Pancreas (tissue), 10 donors: Measurements from ENCODE around the gene MTTP. TPM values are rescaled to one million over a fixed set of nuclear protein-coding genes. Genes with fewer than 3 reads are reported as not detected.

Experiments
- ATAC-seq, 4 donors: fragments of 200-7000 bp; cut with Tn5 transposase; one replicate each; pipeline versions ENCODE4 v1.8.0 to v1.9.1; 2020; ENCODE audit warnings: mild to moderate bottlenecking in 4 of 4, moderate library complexity in 4 of 4
- DNase-seq, 6 donors: peaks; one replicate each; pipeline ENCODE4 v3.0.0-alpha.2; 2020
- FAIRE-seq: peaks from 2 replicates; lab custom pipeline; 2012; peaks lifted over from hg19 to GRCh38; lab: Jason Lieb, UNC
- H3K27ac ChIP-seq, 4 donors: fragments of 200-600 bp; sonication (generic); 1 replicate in 3 of 4; 2 replicates in 1 of 4; pipeline versions ENCODE4 v1.5.0 to v1.8.0; 2020
- H3K27me3 ChIP-seq, 4 donors: fragments of 200-600 bp; one replicate each; pipeline ENCODE4 v1.8.0; 2021
- H3K36me3 ChIP-seq, 3 donors: fragments of 200-600 bp; sonication (generic) in 1 of 3; one replicate each; pipeline versions ENCODE4 v1.5.0 to v1.8.0; 2020 to 2021
- H3K4me1 ChIP-seq, 3 donors: fragments of 200-600 bp; one replicate each; pipeline ENCODE4 v1.8.0; 2021
- H3K4me3 ChIP-seq, 4 donors: fragments of 200-600 bp; sonication (generic) in 2 of 4; one replicate each; pipeline versions ENCODE4 v1.5.0 to v1.8.0; 2020 to 2021
- H3K9me3 ChIP-seq, 4 donors: fragments of 200-600 bp; one replicate each; pipeline ENCODE4 v1.8.0; 2021
- CTCF ChIP-seq, 4 donors: fragments of 200-600 bp; sonication (generic) in 3 of 4; IDR thresholded peaks; one replicate each; pipeline versions ENCODE4 v1.5.0 to v1.8.0; 2021; ENCODE audit warnings: antibody characterized with exemption in 4 of 4
- WGBS, 2 donors: extraction: QIAGEN DNeasy Blood & Tissue Kit; methylation state at CpG; one replicate each; pipeline ENCODE4 v1.1.7; 2013; 5-methylcytosine and 5-hydroxymethylcytosine counted together
- intact Hi-C, 3 donors: fragments of 100-400 bp; cut with DNase I; formaldehyde crosslinking; loops; one replicate each; pipeline versions ENCODE4 v1.11.1 to v1.14.2; 2022
- polyA plus RNA-seq, 2 donors: library from polyadenylated mRNA; stranded (reverse); fragments of 200-250 nt; gene quantifications; one replicate each; pipeline ENCODE4 v1.2.3, GENCODE V29; 2013
- total RNA-seq, 6 donors: library from RNA; stranded (reverse); fragmentation: NEBNext Ultra II Directional in 4 of 6; extraction: Animal tissue kit (Norgen Biotek cat#: 25700) in 4 of 6; gene quantifications; one replicate each; pipeline versions ENCODE4 v1.2.1 to v1.2.4, GENCODE V29; 2021 to 2023
- donor health status: healthy with polysubstance abuse.
- donor health status: DM: no; HTN: no; CAD: no; lungs with moderate emphysema.
- donor health status: DM: no; HTN: no; CAD: no.
- donor health status: control.
- donor health status: control.
- donor health status: Bipolar disorder and iron deficiency.
- donor health status: DM: yes; HTN: yes; CAD: no.
- donor health status: DM: no; HTN: no; CAD: no.
- donor health status: DM: no; HTN: no; CAD: no.
- donor health status: DM: yes; HTN: yes; CAD: no.

MTTP gene
- total and polyA plus RNA-seq, 8 donors: 0.04 to 0.28 (median 0.05) TPM; not detected in 5

- Histone ChIP-seq H3K9me3 (no peaks in the 10 kb centered on the region), H3K4me3 (no peak overlapping the region), H3K4me1 (peaks cover 0 to 4% (median 0%) of the 10 kb centered on the region in 3 donors), H3K36me3 (no peaks in the 10 kb centered on the region), H3K27me3 (no peaks in the 10 kb centered on the region), H3K27ac (no peak overlapping the region)
- ATAC-seq (no peak), FAIRE-seq (no peak), DNase-seq (no peak)
- intact Hi-C loops: no loop called here
- TF ChIP-seq CTCF (IDR thresholded peaks at IDR 0.05): no peak
- 80 to 89% methylated on average over 1 of the region's 1 CpG for WGBS, 2 donors
These were observed 39.9 kb downstream of the MTTP start for GRCh38 chr4:99614491-99614890.

GRCh38 chr4:99615170-99615820, 40.7 kb downstream of the MTTP start:
- Histone ChIP-seq H3K4me1 (peaks cover 0 to 4% (median 0%) of the 10 kb centered on the region in 3 donors), H3K27ac (no peak overlapping the region), H3K27me3 (no peaks in the 10 kb centered on the region), H3K36me3 (no peaks in the 10 kb centered on the region), H3K9me3 (no peaks in the 10 kb centered on the region), H3K4me3 (no peak overlapping the region)
- 40 to 93% methylated on average over 1 of the region's 1 CpG for WGBS, 2 donors
- DNase-seq (no peak), FAIRE-seq (no peak), ATAC-seq (peak in 1 of 4 donors; percentile 26)
- TF ChIP-seq CTCF (IDR thresholded peaks at IDR 0.05): no peak
- intact Hi-C loops: no loop called here

GRCh38 chr4:99617374-99617773, 42.8 kb downstream of the MTTP start:
- no peak for DNase-seq
- intact Hi-C loops: no loop called here
- no peak for ATAC-seq
- peaks cover 0 to 4% (median 0%) of the 10 kb centered on the region in 3 donors for H3K4me1 ChIP-seq
- no peaks in the 10 kb centered on the region for H3K27me3 ChIP-seq
- WGBS, 2 donors: 84 to 87% methylated on average over 1 of the region's 1 CpG
- H3K4me3 ChIP-seq: no peak overlapping the region
- H3K27ac ChIP-seq: no peak overlapping the region
- TF ChIP-seq CTCF (IDR thresholded peaks at IDR 0.05): peak in 1 of 4 donors; percentile 8
- no peak for FAIRE-seq
- H3K9me3 ChIP-seq: no peaks in the 10 kb centered on the region
- no peaks in the 10 kb centered on the region for H3K36me3 ChIP-seq

- FAIRE-seq (no peak), DNase-seq (no peak), ATAC-seq (no peak)
- intact Hi-C loops: no loop called here
- H3K27ac ChIP-seq: no peak overlapping the region
- no peaks in the 10 kb centered on the region for H3K36me3 ChIP-seq
- WGBS, 2 donors: 86 to 90% methylated on average over 1 of the region's 1 CpG
- no peaks in the 10 kb centered on the region for H3K9me3 ChIP-seq
- H3K4me3 ChIP-seq: no peak overlapping the region
- no peak for TF ChIP-seq CTCF (IDR thresholded peaks at IDR 0.05)
- no peaks in the 10 kb centered on the region for H3K4me1 ChIP-seq
- H3K27me3 ChIP-seq: no peaks in the 10 kb centered on the region
These were observed 47.7 kb downstream of the MTTP start for GRCh38 chr4:99622341-99622740.

- Histone ChIP-seq H3K4me1 (no peaks in the 10 kb centered on the region), H3K27ac (no peak overlapping the region), H3K4me3 (no peak overlapping the region), H3K36me3 (no peaks in the 10 kb centered on the region), H3K27me3 (no peaks in the 10 kb centered on the region), H3K9me3 (no peaks in the 10 kb centered on the region)
- TF ChIP-seq CTCF (IDR thresholded peaks at IDR 0.05): no peak
- DNase-seq (no peak), ATAC-seq (no peak), FAIRE-seq (no peak)
- WGBS, 2 donors: 76 to 87% methylated on average over 4 of the region's 4 CpGs
- intact Hi-C loops: no loop called here
These were observed 49.6 kb downstream of the MTTP start for GRCh38 chr4:99624141-99624719.
